GM18507 (cell line): ENCODE results near the gene HPS6.

Experiments
- DNase-seq: peaks from one replicate; pipeline ENCODE4 v3.0.0; 2011; ENCODE audit warnings: low read depth; ENCODE audit not compliant: insufficient read length; ENCODE audit errors: extremely low spot score
- FAIRE-seq: peaks from 2 replicates; lab custom pipeline; 2011; peaks lifted over from hg19 to GRCh38; lab: Jason Lieb, UNC

HPS6 gene

DNA sequence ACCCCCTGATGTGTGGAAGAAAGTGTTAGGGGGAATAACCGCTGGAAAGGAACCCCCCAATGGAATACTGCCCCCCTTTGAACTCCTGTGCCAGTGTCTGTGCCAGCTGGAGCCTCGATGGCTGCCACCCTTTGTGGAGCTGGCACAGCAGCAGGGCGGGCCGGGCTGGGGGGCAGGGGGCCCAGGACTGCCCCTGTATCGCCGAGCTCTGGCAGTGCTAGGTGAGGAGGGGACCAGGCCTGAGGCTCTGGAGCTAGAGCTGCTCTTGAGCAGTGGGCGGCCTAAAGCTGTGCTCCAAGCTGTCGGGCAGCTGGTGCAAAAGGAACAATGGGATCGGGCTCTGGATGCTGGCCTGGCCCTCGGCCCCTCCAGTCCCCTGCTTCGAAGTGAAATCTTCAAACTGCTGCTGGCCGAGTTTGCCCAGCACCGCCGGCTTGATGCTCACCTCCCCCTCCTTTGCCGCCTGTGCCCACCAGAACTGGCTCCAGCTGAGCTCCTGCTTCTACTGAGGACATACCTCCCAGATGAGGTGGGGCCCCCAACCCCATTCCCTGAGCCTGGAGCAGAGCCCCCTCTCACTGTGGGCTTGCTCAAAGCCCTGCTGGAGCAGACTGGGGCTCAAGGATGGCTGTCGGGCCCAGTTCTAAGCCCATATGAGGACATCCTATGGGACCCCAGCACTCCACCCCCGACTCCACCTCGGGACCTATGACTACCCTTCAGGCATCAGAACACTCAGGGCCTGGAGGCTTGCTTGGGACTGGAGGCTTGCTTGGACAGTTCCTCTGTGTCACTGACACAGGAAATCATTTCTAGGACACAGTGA is 2.2 kb downstream of the HPS6 start:
- DNase-seq = no peak
- FAIRE-seq = no peak

GRCh38 chr10:102068216-102068615 is 3.1 kb downstream of the HPS6 start:
- FAIRE-seq (no peak), DNase-seq (no peak)

GRCh38 chr10:102069071-102069470 is 3.9 kb downstream of the HPS6 start:
- no peak for FAIRE-seq

DNA sequence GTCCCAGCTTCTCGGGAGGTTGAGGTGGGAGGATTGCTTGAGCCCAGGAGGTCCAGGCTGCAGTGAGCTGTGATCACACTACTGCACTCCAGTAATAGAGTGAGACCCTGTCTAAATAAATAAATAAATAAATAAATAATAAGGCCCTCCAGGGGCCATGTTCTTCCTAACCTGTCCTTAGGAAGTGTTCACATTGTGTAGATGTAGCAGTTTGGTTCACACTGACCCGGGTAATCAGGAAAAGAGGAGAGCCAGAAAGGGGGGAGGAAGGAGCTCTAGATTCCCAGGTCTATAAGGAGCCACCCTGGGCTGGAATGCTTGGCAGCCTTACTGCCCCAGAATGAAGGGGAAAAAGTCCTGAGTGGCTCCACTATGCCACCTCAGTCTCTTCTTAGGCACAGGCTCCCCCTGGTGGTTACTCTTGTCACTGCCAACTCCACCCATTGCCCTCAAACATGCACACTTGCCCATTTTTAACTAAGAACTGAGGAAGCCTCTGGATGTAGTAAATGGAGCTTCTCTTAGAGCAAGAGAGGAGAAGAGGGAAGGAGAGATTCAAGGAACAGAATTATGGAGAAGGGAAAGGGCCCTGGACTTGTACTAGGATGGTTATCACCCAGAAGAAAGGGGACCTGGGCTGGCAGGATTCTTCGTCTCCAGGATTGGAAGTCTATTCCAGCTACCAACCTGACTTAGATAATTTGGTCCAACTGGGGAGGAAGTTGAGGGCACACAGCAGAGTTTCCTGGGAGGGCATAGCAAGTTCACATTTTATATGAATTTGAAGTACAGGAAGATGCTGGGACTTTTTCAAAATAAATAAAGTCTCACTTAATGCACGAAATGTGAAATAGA is 7.8 kb downstream of the HPS6 start:
- FAIRE-seq (peak; percentile 89), DNase-seq (peak; percentile 66)

More at GRCh38 chr10:102069071-102069470, 3.9 kb downstream of the HPS6 start:
- DNase-seq = no peak

DNA sequence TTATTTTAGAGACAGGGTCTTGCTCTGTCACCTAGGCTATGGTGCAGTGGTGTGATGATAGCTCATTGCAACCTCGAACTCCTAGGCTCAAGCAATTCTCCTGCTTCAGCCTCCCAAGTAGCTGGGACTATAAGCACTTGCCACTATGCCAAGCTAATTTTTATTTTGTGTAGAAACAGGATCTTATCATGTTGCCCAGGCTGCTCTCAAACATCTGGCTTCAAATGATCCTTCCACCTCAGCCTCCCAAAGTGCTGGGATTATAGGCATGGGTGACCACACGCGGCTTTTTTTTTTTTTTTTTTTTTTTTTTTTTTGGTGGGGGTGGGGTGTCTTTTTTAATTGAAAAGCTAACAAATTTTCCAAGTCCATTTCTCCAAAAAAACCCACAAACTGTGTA is 18.4 kb downstream of the HPS6 start:
- DNase-seq (no peak), FAIRE-seq (no peak)

GRCh38 chr10:102085336-102085735 is 20.2 kb downstream of the HPS6 start:
- no peak for DNase-seq
- FAIRE-seq = no peak

- DNase-seq (no peak), FAIRE-seq (no peak)
Measured at GRCh38 chr10:102086196-102086595, 21.0 kb downstream of the HPS6 start.

GRCh38 chr10:102090772-102091171 is 25.6 kb downstream of the HPS6 start:
- FAIRE-seq (no peak), DNase-seq (no peak)

DNA sequence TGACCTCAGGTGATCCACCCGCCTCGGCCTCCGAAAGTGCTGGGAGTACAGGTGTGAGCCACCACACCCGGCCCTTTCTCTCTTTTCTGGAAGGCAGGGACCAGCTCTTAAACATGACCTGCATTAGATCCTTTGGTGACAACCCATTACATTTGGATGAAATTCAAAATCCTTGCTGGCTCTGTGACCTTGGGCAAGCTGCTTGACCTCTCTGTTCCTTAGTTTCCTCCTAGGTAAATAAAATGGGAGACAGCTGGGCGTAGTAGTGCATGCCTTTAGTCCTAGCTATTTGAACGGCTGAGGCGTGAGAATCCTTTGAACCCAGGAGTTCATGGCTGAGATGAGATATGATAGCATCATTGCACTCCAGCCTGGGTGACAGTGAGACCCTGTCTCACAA is 31.3 kb downstream of the HPS6 start:
- DNase-seq (no peak), FAIRE-seq (no peak)

DNA sequence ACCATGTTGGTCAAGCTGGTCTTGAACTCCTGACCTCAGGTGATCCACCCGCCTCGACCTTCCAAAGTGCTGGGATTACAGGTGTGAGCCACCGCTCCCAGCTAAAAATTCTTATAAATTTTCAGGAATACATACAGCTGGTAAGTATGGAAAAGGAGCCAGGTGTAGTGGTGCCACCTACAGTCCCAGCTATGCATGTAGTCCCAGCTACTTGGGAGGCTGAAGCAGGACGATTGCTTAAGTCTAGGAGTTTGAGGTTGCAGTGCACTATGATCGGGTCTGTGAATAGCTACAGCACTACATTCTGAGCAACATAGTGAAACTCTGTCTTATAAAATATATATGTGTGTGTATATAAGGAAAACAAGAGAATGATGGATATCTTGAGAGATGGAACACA is 36.0 kb downstream of the HPS6 start:
- no peak for DNase-seq
- no peak for FAIRE-seq

DNA sequence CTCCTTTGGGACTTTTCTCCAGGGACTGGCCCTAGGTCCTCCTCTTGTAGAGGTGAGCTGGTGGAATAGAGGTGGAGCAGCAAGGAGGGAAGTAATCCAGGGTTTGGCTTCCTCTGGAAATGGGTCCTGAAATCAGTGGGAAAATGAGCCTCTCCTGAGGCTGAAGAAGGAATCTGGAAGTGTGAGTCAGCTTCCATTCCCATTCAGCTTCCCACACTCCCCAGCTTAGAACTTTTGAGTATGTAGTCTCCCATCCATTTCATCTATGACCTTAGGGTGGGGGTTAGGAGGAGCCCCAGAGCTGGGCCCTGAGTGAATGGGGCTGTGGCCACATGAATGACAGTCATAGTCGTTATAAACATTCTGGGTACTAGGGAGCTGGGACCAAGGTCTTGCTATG is 37.3 kb downstream of the HPS6 start:
- DNase-seq = no peak
- no peak for FAIRE-seq

DNA sequence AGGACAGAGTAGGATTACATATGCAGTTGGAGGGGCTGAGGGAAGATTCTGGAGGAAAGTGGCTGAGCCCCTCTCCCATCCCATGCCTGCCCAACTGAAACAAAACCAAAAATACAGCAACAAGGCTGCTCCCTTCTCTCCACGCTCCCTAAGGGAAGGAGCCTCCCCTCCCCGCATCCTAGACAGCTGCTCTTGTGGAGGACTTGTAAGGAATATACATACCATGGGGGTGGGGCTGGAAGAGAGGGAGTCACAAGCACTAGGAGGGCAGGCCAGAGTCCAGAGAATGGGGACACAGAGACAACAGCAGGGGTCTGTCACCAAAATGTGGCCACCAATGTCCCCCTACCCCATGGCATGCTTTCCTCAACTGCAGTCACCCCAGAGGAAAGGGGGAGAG is 41.8 kb downstream of the HPS6 start:
- FAIRE-seq (no peak), DNase-seq (no peak)

DNA sequence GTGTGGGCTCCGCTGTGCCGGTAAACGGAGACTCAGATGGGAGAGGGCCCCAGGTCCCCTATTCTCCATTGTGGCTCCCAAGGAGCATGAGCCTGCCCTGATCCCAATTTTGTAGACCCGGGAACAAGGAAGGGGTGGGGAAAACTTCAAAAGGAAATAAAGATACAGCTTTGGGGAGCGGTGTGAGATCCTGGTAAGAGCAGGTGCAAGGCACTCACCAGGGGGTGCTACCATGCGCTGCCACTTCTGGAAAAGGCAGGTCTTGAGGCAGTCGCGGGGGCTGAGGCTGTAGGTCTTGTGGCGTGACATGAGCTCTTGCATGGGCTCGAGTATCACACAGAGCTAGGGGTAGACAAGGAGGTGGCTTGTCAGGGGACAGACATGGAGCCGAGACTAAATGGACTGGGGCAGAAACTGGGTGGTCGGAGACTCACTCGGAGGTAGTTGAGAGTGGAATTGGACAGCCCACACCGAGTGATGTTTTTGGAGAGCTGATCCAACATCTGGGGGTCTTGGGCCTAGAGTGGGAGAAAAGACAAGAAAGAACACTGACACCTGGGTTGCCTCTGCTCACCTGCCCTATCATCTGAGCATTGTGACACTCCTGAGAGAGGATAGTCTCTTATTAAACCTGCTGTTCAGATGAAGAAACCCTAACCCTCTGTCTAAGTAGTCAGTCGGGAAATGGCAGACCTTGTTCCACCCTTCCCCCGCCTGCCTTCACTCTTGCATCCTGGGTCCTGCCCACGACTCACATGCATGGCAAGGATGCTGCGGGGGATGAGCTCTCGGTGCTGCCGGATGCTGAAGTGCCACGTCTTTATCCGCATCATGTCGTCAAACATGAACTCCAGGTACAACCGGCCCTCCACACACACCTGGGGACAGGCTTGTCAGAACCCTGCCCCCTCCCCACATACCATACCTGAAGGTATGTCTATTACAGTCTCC is 44.3 kb downstream of the HPS6 start:
- DNase-seq (no peak), FAIRE-seq (no peak)

DNA sequence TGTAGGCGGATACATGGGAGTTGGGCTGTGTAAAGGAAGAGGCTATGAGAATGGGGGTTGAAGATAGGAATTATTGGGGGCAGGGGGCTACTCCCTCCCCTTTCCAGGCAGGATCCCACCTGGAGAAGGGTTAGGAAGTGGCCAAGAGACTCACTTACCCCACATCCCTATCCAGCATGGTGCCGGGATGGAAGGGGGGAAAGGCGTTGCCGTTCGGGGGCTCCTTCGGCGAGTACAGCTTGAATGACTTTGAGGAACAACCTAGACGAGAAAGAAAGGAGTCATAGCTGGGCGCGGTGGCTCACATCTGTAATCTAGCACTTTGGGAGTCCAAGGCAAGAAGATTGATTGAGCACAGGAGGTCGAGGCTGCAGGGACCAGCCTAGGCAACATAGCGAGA is 46.1 kb downstream of the HPS6 start:
- DNase-seq (no peak), FAIRE-seq (no peak)

DNA sequence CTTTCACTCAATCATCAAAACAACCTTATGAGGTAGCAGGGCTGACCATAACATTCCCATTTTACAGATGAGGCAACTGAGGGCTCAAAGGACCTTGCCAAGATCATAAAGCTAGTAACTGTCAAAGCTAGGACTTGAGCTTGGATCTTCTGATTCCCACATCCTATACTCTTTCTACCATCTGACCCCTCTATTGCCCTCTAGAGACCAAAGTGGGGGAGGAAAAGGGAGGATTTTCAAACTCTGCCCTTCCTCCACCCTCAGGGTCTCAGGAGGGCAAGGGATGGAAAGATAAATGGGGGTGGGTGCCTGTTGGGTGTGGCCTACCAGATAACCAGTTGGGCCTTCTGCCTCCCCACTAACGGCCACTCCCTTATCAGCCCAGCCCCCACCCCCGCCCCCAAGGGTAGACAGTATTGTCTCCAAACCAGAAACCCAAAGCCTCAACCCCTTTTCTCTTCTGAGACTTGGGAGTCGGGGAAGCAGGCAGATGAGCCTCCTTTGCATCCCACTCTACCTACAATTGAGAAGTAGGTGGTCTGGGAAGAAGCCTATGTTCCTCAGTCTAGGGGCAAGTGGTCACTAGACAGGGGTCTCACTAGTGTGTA is 47.2 kb downstream of the HPS6 start:
- DNase-seq (no peak), FAIRE-seq (no peak)

DNA sequence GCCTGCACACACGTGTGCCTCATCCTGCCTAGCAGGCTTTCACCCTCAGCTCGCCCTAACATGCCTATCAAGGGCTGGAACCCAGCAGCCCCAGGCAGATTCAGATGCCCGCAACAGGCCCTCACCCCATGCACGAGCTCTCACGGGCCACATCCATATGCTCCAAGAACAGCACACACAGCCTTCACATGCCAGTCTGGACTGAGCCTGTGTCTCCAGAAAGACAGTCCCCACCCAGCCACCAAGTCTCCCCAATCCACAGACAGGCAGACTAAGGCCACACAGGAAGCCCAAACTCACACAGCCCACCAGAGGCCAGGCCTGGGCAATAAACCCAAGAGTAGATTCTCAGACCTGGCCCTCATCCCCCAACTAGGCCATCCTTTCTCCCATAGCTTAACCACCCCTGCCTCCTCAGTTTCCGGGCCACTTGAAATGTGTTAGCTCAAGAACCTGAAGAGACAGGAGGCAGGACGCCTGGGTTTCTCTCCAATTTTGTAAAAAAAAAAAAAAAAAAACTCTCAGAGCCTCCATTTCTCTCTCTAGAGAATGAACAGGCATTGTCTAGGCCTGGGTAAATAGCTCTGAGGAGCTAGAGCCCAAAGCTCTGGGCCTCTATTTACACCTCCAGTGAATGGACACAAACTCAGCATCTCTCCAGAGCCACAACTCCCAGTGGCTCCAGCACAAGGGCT is 48.3 kb downstream of the HPS6 start:
- DNase-seq = no peak
- FAIRE-seq = no peak

- FAIRE-seq (no peak), DNase-seq (no peak)
Measured at GRCh38 chr10:102113956-102114857, 49.1 kb downstream of the HPS6 start.
